Brain microvascular endothelial cell (primary cell): ENCODE data around the gene IL6ST.

Source experiments
- DNase-seq: peaks from one replicate; pipeline ENCODE4 v3.0.0-alpha.2; 2020
- H3K27ac ChIP-seq: fragments of 250-450 bp; sonication (Bioruptor Pico); 2 replicates; pipeline ENCODE4 v1.5.1; 2020; ENCODE audit warnings: mild to moderate bottlenecking, moderate library complexity
- H3K27me3 ChIP-seq: fragments of 250-450 bp; sonication (Bioruptor Pico); replicated peaks from 2 replicates; pipeline ENCODE4 v1.5.1; 2020; ENCODE audit warnings: mild to moderate bottlenecking
- H3K36me3 ChIP-seq: fragments of 250-450 bp; sonication (Bioruptor Pico); replicated peaks from 2 replicates; pipeline ENCODE4 v1.5.1; 2020; ENCODE audit warnings: mild to moderate bottlenecking
- H3K4me3 ChIP-seq: 2 replicates; pipeline ENCODE4 v1.5.1; 2011; ENCODE audit warnings: low read depth, mild to moderate bottlenecking, control low read depth, low read length, moderate library complexity
- CTCF ChIP-seq: IDR thresholded peaks from 2 replicates; pipeline ENCODE4 v1.5.1; 2011; ENCODE audit warnings: low read depth, mild to moderate bottlenecking, moderate library complexity, low read length, control low read depth, inconsistent platforms; ENCODE audit errors: missing control alignments
- in situ Hi-C: cut with HindIII; loops from 2 replicates; pipeline ENCODE4 v1.10.0; 2017; ENCODE audit warnings: low sequenced_read_pairs, low pct_ligation_motif_present

Gene IL6ST

GRCh38 chr5:56028708-56029107, 33.9 kb upstream of the IL6ST start:
- no peak overlapping the region for H3K4me3 ChIP-seq
- TF ChIP-seq CTCF, result no peak
- H3K36me3 ChIP-seq, result no peaks in the 10 kb centered on the region
- DNase-seq, result no peak
- in situ Hi-C loops, result no loop called here
- H3K27ac ChIP-seq, result no peak overlapping the region
- H3K27me3 ChIP-seq, result no peaks in the 10 kb centered on the region

GRCh38 chr5:56026863-56027300, 32.1 kb upstream of the IL6ST start:
- DNase-seq, result peak; percentile 59
- in situ Hi-C loops, result no loop called here
- H3K27ac ChIP-seq, result no peak overlapping the region
- H3K27me3 ChIP-seq, result no peaks in the 10 kb centered on the region
- H3K4me3 ChIP-seq, result no peak overlapping the region
- no peak for TF ChIP-seq CTCF
- H3K36me3 ChIP-seq, result no peaks in the 10 kb centered on the region

- TF ChIP-seq CTCF, result no peak
- in situ Hi-C loops, result no loop called here
- DNase-seq, result no peak
- Histone ChIP-seq H3K27ac (no peak overlapping the region), H3K4me3 (no peak overlapping the region), H3K27me3 (no peaks in the 10 kb centered on the region), H3K36me3 (no peaks in the 10 kb centered on the region)
These were observed 30.6 kb upstream of the IL6ST start for GRCh38 chr5:56025151-56025885.

- in situ Hi-C loops, result no loop called here
- H3K27me3 ChIP-seq, result no peaks in the 10 kb centered on the region
These were observed 30.0 kb upstream of the IL6ST start for GRCh38 chr5:56024810-56025150.

GRCh38 chr5:56023296-56023695, 28.5 kb upstream of the IL6ST start:
- Histone ChIP-seq H3K4me3 (no peak overlapping the region), H3K36me3 (no peaks in the 10 kb centered on the region), H3K27me3 (no peaks in the 10 kb centered on the region), H3K27ac (no peak overlapping the region)
- no peak for TF ChIP-seq CTCF
- in situ Hi-C loops, result no loop called here
- no peak for DNase-seq

More at GRCh38 chr5:56024810-56025150, 30.0 kb upstream of the IL6ST start:
- Histone ChIP-seq H3K27ac (no peak overlapping the region), H3K4me3 (no peak overlapping the region), H3K36me3 (no peaks in the 10 kb centered on the region)
- no peak for DNase-seq
- no peak for TF ChIP-seq CTCF
